SHP77 treated with DMSO at 0.1 percent for 48 hours (cell line): ENCODE data around the gene DAGLB.

Source experiments
- DNase-seq: peaks from one replicate; lab custom pipeline; 2025; lab: John Stamatoyannopoulos, UW

Gene DAGLB

DNA sequence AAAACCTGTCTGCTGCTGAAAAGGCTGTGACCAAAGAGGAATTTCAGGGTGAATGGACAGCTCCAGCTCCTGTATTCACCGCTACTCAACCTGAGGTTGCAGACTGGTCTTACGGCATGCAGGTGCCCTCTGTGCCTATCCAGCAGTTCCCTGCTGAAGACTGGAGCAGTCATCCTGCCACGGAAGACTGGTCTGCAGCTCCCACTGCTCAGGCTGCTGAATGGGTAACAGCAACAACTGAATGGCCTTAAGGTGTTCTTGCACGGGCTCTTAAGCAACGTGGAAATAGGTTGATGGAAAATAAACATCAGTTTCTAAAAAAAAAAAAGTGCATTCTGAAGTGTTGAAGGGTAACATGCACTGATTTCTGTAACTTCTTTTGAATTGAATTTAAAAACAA, 82.3 kb downstream of the DAGLB start:
- DNase-seq, result no peak

GRCh38 chr7:6360841-6361240, 86.9 kb downstream of the DAGLB start:
- DNase-seq, result no peak

GRCh38 chr7:6359734-6360133, 88.0 kb downstream of the DAGLB start:
- DNase-seq, result no peak
